H9 (cell line): ENCODE results near the gene CDH23. TPM values are rescaled to one million over a fixed set of nuclear protein-coding genes. Genes with fewer than 3 reads are reported as not detected.
A peak's percentile ranks its signal among the peaks of the same experiment; 100 is the strongest.

Experiments used
- DNase-seq: peaks from one replicate; pipeline ENCODE4 v3.0.0-alpha.2; 2017
- H2AFZ ChIP-seq: one replicate; pipeline ENCODE4 v1.6.1; 2013; ENCODE audit warnings: mild to moderate bottlenecking, low read length, control low read depth, moderate library complexity
- H2AK5ac ChIP-seq: 2 replicates; pipeline ENCODE4 v1.6.1; 2013; ENCODE audit warnings: low read length, control low read depth, mixed read lengths; ENCODE audit not compliant: insufficient read length
- H2BK120ac ChIP-seq: one replicate; pipeline ENCODE4 v1.6.1; 2013; ENCODE audit warnings: low read depth, mild to moderate bottlenecking, low read length, control low read depth, inconsistent platforms; ENCODE audit not compliant: poor library complexity, severe bottlenecking
- H2BK12ac ChIP-seq: 2 replicates; pipeline ENCODE4 v1.6.1; 2013; ENCODE audit warnings: low read length, control low read depth, mixed read lengths, low read depth; ENCODE audit not compliant: insufficient read length
- H2BK15ac ChIP-seq: 2 replicates; pipeline ENCODE4 v1.6.1; 2013; ENCODE audit warnings: low read depth, low read length, control low read depth
- H2BK20ac ChIP-seq: one replicate; pipeline ENCODE4 v1.6.1; 2013; ENCODE audit warnings: low read depth, mild to moderate bottlenecking, low read length, control low read depth, inconsistent platforms; ENCODE audit not compliant: poor library complexity, severe bottlenecking
- H2BK5ac ChIP-seq: 2 replicates; pipeline ENCODE4 v1.6.1; 2013; ENCODE audit warnings: low read length, control low read depth, mixed read lengths; ENCODE audit not compliant: insufficient read length
- H3K14ac ChIP-seq: 2 replicates; pipeline ENCODE4 v1.6.1; 2013; ENCODE audit warnings: low read length, control low read depth; ENCODE audit not compliant: insufficient read depth
- H3K18ac ChIP-seq: 2 replicates; pipeline ENCODE4 v1.6.1; 2013; ENCODE audit warnings: low read depth, mild to moderate bottlenecking, mixed read lengths, low read length, control low read depth; ENCODE audit not compliant: insufficient read length
- H3K23ac ChIP-seq: 2 replicates; pipeline ENCODE4 v1.6.1; 2013; ENCODE audit warnings: low read length, control low read depth, mixed read lengths, low read depth; ENCODE audit not compliant: insufficient read length
- H3K23me2 ChIP-seq: 2 replicates; pipeline ENCODE4 v1.6.1; 2013; ENCODE audit warnings: low read depth, mild to moderate bottlenecking, mixed read lengths, low read length, control low read depth; ENCODE audit not compliant: insufficient read length, poor library complexity, severe bottlenecking
- H3K27ac ChIP-seq: 2 replicates; pipeline ENCODE4 v1.5.1; 2013; ENCODE audit warnings: low read length, control low read depth, mixed read lengths, low read depth; ENCODE audit not compliant: insufficient read length
- H3K27me3 ChIP-seq: 2 replicates; pipeline ENCODE4 v1.6.1; 2013; ENCODE audit warnings: low read length, control low read depth, inconsistent platforms; ENCODE audit not compliant: insufficient read depth
- H3K4ac ChIP-seq: 2 replicates; pipeline ENCODE4 v1.6.1; 2013; ENCODE audit warnings: low read depth, mild to moderate bottlenecking, control low read depth, inconsistent platforms, low read length, moderate library complexity
- H3K4me1 ChIP-seq: 2 replicates; pipeline ENCODE4 v1.6.1; 2013; ENCODE audit warnings: low read length, control low read depth, inconsistent platforms; ENCODE audit not compliant: insufficient read depth
- H3K4me2 ChIP-seq: 2 replicates; pipeline ENCODE4 v1.6.1; 2013; ENCODE audit warnings: low read length, control low read depth, mixed read lengths; ENCODE audit not compliant: insufficient read length, insufficient read depth
- H3K56ac ChIP-seq: 2 replicates; pipeline ENCODE4 v1.6.1; 2013; ENCODE audit warnings: low read depth, mild to moderate bottlenecking, mixed read lengths, low read length, control low read depth; ENCODE audit not compliant: insufficient read length
- H3K79me1 ChIP-seq: 2 replicates; pipeline ENCODE4 v1.6.1; 2013; ENCODE audit warnings: low read depth, mild to moderate bottlenecking, moderate library complexity, low read length, control low read depth, inconsistent platforms; ENCODE audit not compliant: insufficient read depth, poor library complexity, severe bottlenecking
- H3K79me2 ChIP-seq: 2 replicates; pipeline ENCODE4 v1.6.1; 2013; ENCODE audit warnings: low read length, control low read depth, inconsistent platforms; ENCODE audit not compliant: insufficient read depth
- H3K9ac ChIP-seq: 2 replicates; pipeline ENCODE4 v1.6.1; 2013; ENCODE audit warnings: low read length, control low read depth, mixed read lengths; ENCODE audit not compliant: insufficient read length; ENCODE audit errors: extremely low read depth
- H3K9me3 ChIP-seq: one replicate; pipeline ENCODE4 v1.6.1; 2013; ENCODE audit warnings: low read depth, low read length, inconsistent platforms; ENCODE audit not compliant: control insufficient read depth
- H3T11ph ChIP-seq: one replicate; pipeline ENCODE4 v1.6.1; 2013; ENCODE audit warnings: mild to moderate bottlenecking, low read length, control low read depth, inconsistent platforms
- H4K20me1 ChIP-seq: one replicate; pipeline ENCODE4 v1.6.1; 2013; ENCODE audit not compliant: control insufficient read depth, insufficient read length, insufficient read depth
- H4K5ac ChIP-seq: 2 replicates; pipeline ENCODE4 v1.6.1; 2013; ENCODE audit warnings: low read depth, mild to moderate bottlenecking, mixed read lengths, low read length, control low read depth; ENCODE audit not compliant: insufficient read length
- H4K8ac ChIP-seq: replicated peaks from 2 replicates; pipeline ENCODE4 v1.6.1; 2013; ENCODE audit warnings: low read length, control low read depth, mixed read lengths, low read depth; ENCODE audit not compliant: insufficient read length
- H4K91ac ChIP-seq: 2 replicates; pipeline ENCODE4 v1.6.1; 2013; ENCODE audit warnings: low read depth, mild to moderate bottlenecking, moderate library complexity, mixed read lengths, low read length, control low read depth; ENCODE audit not compliant: insufficient read length
- H3K27ac Mint-ChIP-seq, 3 experiments: 2 replicates in 2 of 3; 3 replicates in 1 of 3; pipeline ENCODE4 v1.8.0; 2020 to 2021; ENCODE audit warnings: mixed read lengths in 3 of 3, mild to moderate bottlenecking in 1 of 3, moderate library complexity in 1 of 3
- H3K27me3 Mint-ChIP-seq: 2 replicates; pipeline ENCODE4 v1.8.0; 2021; ENCODE audit warnings: low read depth, mild to moderate bottlenecking, moderate library complexity, mixed read lengths
- H3K36me3 Mint-ChIP-seq, 3 experiments: 2 replicates in 2 of 3; 3 replicates in 1 of 3; pipeline ENCODE4 v1.8.0; 2020 to 2021; ENCODE audit warnings: low read depth in 3 of 3, mixed read lengths in 3 of 3; ENCODE audit not compliant: insufficient read depth in 1 of 3
- H3K4me1 Mint-ChIP-seq, 2 experiments: 2 replicates each; pipeline ENCODE4 v1.8.0; 2020; ENCODE audit warnings: mixed read lengths in 2 of 2
- H3K4me3 Mint-ChIP-seq, 2 experiments: 2 replicates in 1 of 2; 3 replicates in 1 of 2; pipeline ENCODE4 v1.8.0; 2020 to 2021; ENCODE audit warnings: mild to moderate bottlenecking in 2 of 2, mixed read lengths in 2 of 2, moderate library complexity in 1 of 2
- H3K9me3 Mint-ChIP-seq, 2 experiments: 2 replicates in 1 of 2; 3 replicates in 1 of 2; pipeline ENCODE4 v1.8.0; 2020; ENCODE audit warnings: mild to moderate bottlenecking in 2 of 2, mixed read lengths in 2 of 2, moderate library complexity in 1 of 2
- WGBS: extraction: QIAGEN DNeasy Blood & Tissue Kit; methylation state at CpG from one replicate; pipeline ENCODE4 v1.1.7; 2013; ENCODE audit warnings: missing lambda C conversion rate, low lambda C conversion rate, mixed read lengths; ENCODE audit not compliant: insufficient read length; ENCODE audit errors: extremely low coverage; 5-methylcytosine and 5-hydroxymethylcytosine counted together
- total RNA-seq: library from RNA; stranded (reverse); gene quantifications from 2 replicates; pipeline ENCODE4 v1.2.1, GENCODE V29; 2021
- TF ChIP-seq, protein P1 (sequence below): fragments of 200-600 bp; sonication (generic); conservative IDR thresholded peaks from 3 replicates; pipeline ENCODE4 v1.8.0; 2021; ENCODE audit warnings: antibody characterized with exemption, mild to moderate bottlenecking

Gene CDH23
- total RNA-seq, 1 experiment from 2014 or later = 2.1 TPM

DNA sequence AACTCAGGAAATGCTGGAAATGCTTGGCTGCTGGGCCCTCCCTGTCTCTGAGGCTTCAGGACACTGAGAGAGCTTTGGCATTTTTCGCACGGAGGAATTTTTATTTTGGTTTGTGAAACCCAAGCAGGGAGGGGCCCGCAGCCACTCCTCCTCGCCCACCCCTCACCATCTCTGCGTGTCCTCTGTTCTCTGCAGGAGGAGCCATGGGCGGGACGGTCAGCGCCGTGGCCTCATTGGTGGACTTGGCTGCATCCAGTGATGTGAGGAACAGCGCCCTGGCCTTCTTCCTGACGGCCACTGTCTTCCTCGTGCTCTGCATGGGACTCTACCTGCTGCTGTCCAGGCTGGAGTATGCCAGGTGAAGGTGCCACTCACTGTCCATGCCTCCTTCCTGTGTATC is 40.8 kb upstream of the CDH23 start:
- no peak overlapping the region for H3K4me2 ChIP-seq
- H3K9me3 ChIP-seq = no peaks in the 10 kb centered on the region
- H4K91ac ChIP-seq = no peak overlapping the region
- H3K4me1 Mint-ChIP-seq = peaks cover 4 to 9% of the 10 kb centered on the region in 2 experiments
- H3K27me3 ChIP-seq = no peaks in the 10 kb centered on the region
- H3K23ac ChIP-seq = no peak overlapping the region
- no peak overlapping the region for H2AFZ ChIP-seq
- H2BK20ac ChIP-seq = no peak overlapping the region
- no peak overlapping the region for H4K5ac ChIP-seq
- H3K79me2 ChIP-seq = no peaks in the 10 kb centered on the region
- H3K27ac Mint-ChIP-seq = peak overlapping the region in 1 of 3 experiments; percentile 34; a peak in 2 of 7 replicates
- no peak for DNase-seq
- no peak overlapping the region for H3T11ph ChIP-seq
- H3K14ac ChIP-seq = no peak overlapping the region
- H4K20me1 ChIP-seq = no peaks in the 10 kb centered on the region
- no peak overlapping the region for H2AK5ac ChIP-seq
- H3K18ac ChIP-seq = no peak overlapping the region
- no peak overlapping the region for H2BK12ac ChIP-seq
- H3K9me3 Mint-ChIP-seq = no peaks in the 10 kb centered on the region
- H3K4me3 Mint-ChIP-seq = no peak overlapping the region
- no CpG with 5 or more reads among the region's 12 CpGs for WGBS
- no peak overlapping the region for H2BK15ac ChIP-seq
- no peak overlapping the region for H3K4ac ChIP-seq
- H3K23me2 ChIP-seq = no peaks in the 10 kb centered on the region
- no peak overlapping the region for H3K56ac ChIP-seq
- H2BK5ac ChIP-seq = no peak overlapping the region
- no peak overlapping the region for H2BK120ac ChIP-seq
- TF ChIP-seq, protein P1, sequence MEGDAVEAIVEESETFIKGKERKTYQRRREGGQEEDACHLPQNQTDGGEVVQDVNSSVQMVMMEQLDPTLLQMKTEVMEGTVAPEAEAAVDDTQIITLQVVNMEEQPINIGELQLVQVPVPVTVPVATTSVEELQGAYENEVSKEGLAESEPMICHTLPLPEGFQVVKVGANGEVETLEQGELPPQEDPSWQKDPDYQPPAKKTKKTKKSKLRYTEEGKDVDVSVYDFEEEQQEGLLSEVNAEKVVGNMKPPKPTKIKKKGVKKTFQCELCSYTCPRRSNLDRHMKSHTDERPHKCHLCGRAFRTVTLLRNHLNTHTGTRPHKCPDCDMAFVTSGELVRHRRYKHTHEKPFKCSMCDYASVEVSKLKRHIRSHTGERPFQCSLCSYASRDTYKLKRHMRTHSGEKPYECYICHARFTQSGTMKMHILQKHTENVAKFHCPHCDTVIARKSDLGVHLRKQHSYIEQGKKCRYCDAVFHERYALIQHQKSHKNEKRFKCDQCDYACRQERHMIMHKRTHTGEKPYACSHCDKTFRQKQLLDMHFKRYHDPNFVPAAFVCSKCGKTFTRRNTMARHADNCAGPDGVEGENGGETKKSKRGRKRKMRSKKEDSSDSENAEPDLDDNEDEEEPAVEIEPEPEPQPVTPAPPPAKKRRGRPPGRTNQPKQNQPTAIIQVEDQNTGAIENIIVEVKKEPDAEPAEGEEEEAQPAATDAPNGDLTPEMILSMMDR = no peak
- no peak overlapping the region for H4K8ac ChIP-seq
- H3K9ac ChIP-seq = no peak overlapping the region
- no peaks in the 10 kb centered on the region for H3K4me1 ChIP-seq
- H3K27me3 Mint-ChIP-seq = no peaks in the 10 kb centered on the region
- peaks cover 6 to 27% (median 12%) of the 10 kb centered on the region in 3 experiments; a peak in 6 of 7 replicates for H3K36me3 Mint-ChIP-seq
- no peaks in the 10 kb centered on the region for H3K79me1 ChIP-seq
- no peak overlapping the region for H3K27ac ChIP-seq
